Left lung (tissue), 10 donors: ENCODE data around the gene CSNK1D. TPM values are rescaled to one million over a fixed set of nuclear protein-coding genes. Genes with fewer than 3 reads are reported as not detected.

Experiments used
- ATAC-seq: fragments of 200-7000 bp; cut with Tn5 transposase; one replicate; pipeline ENCODE4 v1.9.1; 2020; ENCODE audit warnings: moderate library complexity
- DNase-seq, 4 donors: peaks; one replicate each; pipeline ENCODE4 v3.0.0-alpha.2; 2013 to 2020
- H3K27ac ChIP-seq, 2 donors: fragments of 200-600 bp; sonication (generic) in 1 of 2; one replicate each; pipeline versions ENCODE4 v1.5.0 to v1.8.0; 2020 to 2021
- H3K27me3 ChIP-seq, 2 donors: fragments of 200-600 bp; sonication (generic) in 1 of 2; one replicate each; pipeline versions ENCODE4 v1.5.0 to v1.8.0; 2020 to 2021
- H3K36me3 ChIP-seq, 2 donors: fragments of 200-600 bp; sonication (generic) in 1 of 2; one replicate each; pipeline versions ENCODE4 v1.5.0 to v1.8.0; 2020 to 2021
- H3K4me1 ChIP-seq, 2 donors: fragments of 200-600 bp; one replicate each; pipeline ENCODE4 v1.8.0; 2021
- H3K4me3 ChIP-seq, 2 donors: fragments of 200-600 bp; sonication (generic) in 1 of 2; one replicate each; pipeline versions ENCODE4 v1.5.0 to v1.8.0; 2020 to 2021; ENCODE audit warnings: mild to moderate bottlenecking in 1 of 2
- H3K9me3 ChIP-seq, 2 donors: fragments of 200-600 bp; sonication (generic) in 1 of 2; one replicate each; pipeline versions ENCODE4 v1.5.0 to v1.8.0; 2020 to 2021
- CTCF ChIP-seq, 2 donors: fragments of 200-600 bp; sonication (generic) in 1 of 2; IDR thresholded peaks; one replicate each; pipeline versions ENCODE4 v1.5.0 to v1.8.0; 2021; ENCODE audit warnings: antibody characterized with exemption in 2 of 2
- intact Hi-C, 2 donors: fragments of 100-400 bp; cut with DNase I; formaldehyde crosslinking; loops; one replicate each; pipeline versions ENCODE4 v1.11.2 to v1.14.2; 2022
- polyA plus RNA-seq, 6 donors: library from polyadenylated mRNA; unstranded; fragments of 120-200 nt; gene quantifications; one replicate each; pipeline ENCODE4 v1.2.1, GENCODE V29; 2013; ENCODE audit not compliant: insufficient read length in 6 of 6
- total RNA-seq, 2 donors: library from RNA; stranded (reverse); fragmentation: NEBNext Ultra II Directional; extraction: Animal tissue kit (Norgen Biotek cat#: 25700); gene quantifications; one replicate each; pipeline ENCODE4 v1.2.1, GENCODE V29; 2021
- donor health status: DM: no; HTN: yes; CAD: no.
- donor health status: DM: no; HTN: no; CAD: no.

The CSNK1D gene
- total and polyA plus RNA-seq, 8 donors = 101 to 160 (median 122) TPM

GRCh38 chr17:82236142-82236971, 37.1 kb downstream of the CSNK1D start:
- Histone ChIP-seq H3K9me3 (no peaks in the 10 kb centered on the region), H3K27me3 (no peaks in the 10 kb centered on the region), H3K4me1 (peaks cover 52 to 100% of the 10 kb centered on the region in 2 donors), H3K36me3 (peaks cover 0 to 69% of the 10 kb centered on the region in 2 donors), H3K4me3 (no peak overlapping the region), H3K27ac (peak overlapping the region in 1 of 2 donors; percentile 55)
- peak; percentile 46 for ATAC-seq
- TF ChIP-seq CTCF (IDR thresholded peaks at IDR 0.05) = peak; percentile 84 to 92
- peak in 3 of 4 donors; percentile 53 to 89 (median 83) for DNase-seq
- intact Hi-C loops = loop anchor here in 1 of 2 donors (5.0 to 10.0 kb wide), 2 partner anchors 58 to 86 kb away; no protein-coding TSS in a partner anchor

- intact Hi-C loops = loop anchor here in 1 of 2 donors (5.0 to 10.0 kb wide), 2 partner anchors 59 to 87 kb away; no protein-coding TSS in a partner anchor
- no peak overlapping the region for H3K4me3 ChIP-seq
- ATAC-seq (peak; percentile 4), DNase-seq (peak in 2 of 4 donors; percentile 56 to 87)
- no peaks in the 10 kb centered on the region for H3K27me3 ChIP-seq
- H3K9me3 ChIP-seq = no peaks in the 10 kb centered on the region
- peaks cover 0 to 64% of the 10 kb centered on the region in 2 donors for H3K36me3 ChIP-seq
- peaks cover 46 to 100% of the 10 kb centered on the region in 2 donors for H3K4me1 ChIP-seq
- no peak for TF ChIP-seq CTCF (IDR thresholded peaks at IDR 0.05)
- H3K27ac ChIP-seq = peak overlapping the region in 1 of 2 donors; percentile 55
Observed at GRCh38 chr17:82235775-82236141, 37.7 kb downstream of the CSNK1D start.

GRCh38 chr17:82235056-82235774, 38.3 kb downstream of the CSNK1D start:
- intact Hi-C loops = loop anchor here in 1 of 2 donors (5.0 to 10.0 kb wide), 2 partner anchors 60 to 87 kb away; no protein-coding TSS in a partner anchor
- Histone ChIP-seq H3K9me3 (no peaks in the 10 kb centered on the region), H3K36me3 (peaks cover 0 to 59% of the 10 kb centered on the region in 2 donors), H3K4me3 (no peak overlapping the region), H3K27me3 (no peaks in the 10 kb centered on the region), H3K4me1 (peaks cover 46 to 100% of the 10 kb centered on the region in 2 donors), H3K27ac (peak overlapping the region in 1 of 2 donors; percentile 55)
- DNase-seq (peak in 1 of 4 donors; percentile 73), ATAC-seq (no peak)
- no peak for TF ChIP-seq CTCF (IDR thresholded peaks at IDR 0.05)

- H3K27me3 ChIP-seq = no peaks in the 10 kb centered on the region
- ATAC-seq (no peak), DNase-seq (peak in 2 of 4 donors; percentile 79)
- TF ChIP-seq CTCF (IDR thresholded peaks at IDR 0.05) = no peak
- no peaks in the 10 kb centered on the region for H3K9me3 ChIP-seq
- intact Hi-C loops = loop anchor here in 1 of 2 donors (5.0 to 10.0 kb wide), 2 partner anchors 60 to 88 kb away; no protein-coding TSS in a partner anchor
- peaks cover 0 to 51% of the 10 kb centered on the region in 2 donors for H3K36me3 ChIP-seq
- H3K4me3 ChIP-seq = no peak overlapping the region
- peak overlapping the region in 1 of 2 donors; percentile 23 for H3K27ac ChIP-seq
- peaks cover 44 to 100% of the 10 kb centered on the region in 2 donors for H3K4me1 ChIP-seq
Observed at GRCh38 chr17:82234211-82235055, 39.1 kb downstream of the CSNK1D start.
